Stomach (tissue), 4 donors: ENCODE data around the gene MTMR10.

Experiments
- CTCF ChIP-seq, 7 experiments: fragments of 450-650 bp in 4 of 7; fragments of 200-600 bp in 3 of 7; sonication (generic) in 3 of 7; IDR thresholded peaks; one replicate each; pipeline ENCODE4 v1.5.1; 2016 to 2019; ENCODE audit warnings: antibody characterized with exemption in 7 of 7, control low read depth in 2 of 7, mild to moderate bottlenecking in 1 of 7
- POLR2A ChIP-seq, 4 donors: fragments of 450-650 bp; IDR thresholded peaks; one replicate each; pipeline ENCODE4 v1.6.1; 2016; ENCODE audit warnings: antibody characterized with exemption in 4 of 4, control low read depth in 2 of 4, mild to moderate bottlenecking in 1 of 4, moderate library complexity in 1 of 4
- POLR2AphosphoS5 ChIP-seq, 3 donors: sonication (generic); formaldehyde crosslinking; IDR thresholded peaks; one replicate each; pipeline ENCODE4 v1.6.1; 2016; ENCODE audit warnings: antibody characterized with exemption in 3 of 3

GRCh38 chr15:31005660-31006059 lies 14.2 kb upstream of the MTMR10 start:
- TF ChIP-seq CTCF (IDR thresholded peaks at IDR 0.05) (no peak), POLR2A (IDR thresholded peaks at IDR 0.05) (no peak), POLR2AphosphoS5 (IDR thresholded peaks at IDR 0.05) (no peak)
